Left forelimb (tissue), 1 donor: ENCODE results near the gene BARHL2.
A peak's percentile ranks its signal among the peaks of the same experiment; 100 is the strongest.

Source experiments
- DNase-seq: peaks from one replicate; pipeline ENCODE4 v3.0.0-alpha.2; 2018; ENCODE audit warnings: low spot score

BARHL2 gene

GRCh38 chr1:90710579-90711536, 6.2 kb downstream of the BARHL2 start:
- DNase-seq = no peak

- DNase-seq = no peak
Measured at GRCh38 chr1:90709535-90709934, 7.6 kb downstream of the BARHL2 start.

GRCh38 chr1:90708826-90709225, 8.3 kb downstream of the BARHL2 start:
- no peak for DNase-seq

- DNase-seq = no peak
Measured at GRCh38 chr1:90708236-90708786, 8.8 kb downstream of the BARHL2 start.

- DNase-seq = peak; percentile 77
Measured at GRCh38 chr1:90707363-90707710, 9.8 kb downstream of the BARHL2 start.

GRCh38 chr1:90706437-90707362, 10.4 kb downstream of the BARHL2 start:
- no peak for DNase-seq

- no peak for DNase-seq
Measured at GRCh38 chr1:90705956-90706355, 11.1 kb downstream of the BARHL2 start.

GRCh38 chr1:90704817-90705216, 12.3 kb downstream of the BARHL2 start:
- DNase-seq = no peak

- no peak for DNase-seq
Measured at GRCh38 chr1:90694846-90695245, 22.3 kb downstream of the BARHL2 start.

GRCh38 chr1:90687747-90688146, 29.4 kb downstream of the BARHL2 start:
- DNase-seq = no peak

- DNase-seq = no peak
Measured at GRCh38 chr1:90675161-90675847, 41.8 kb downstream of the BARHL2 start.

- no peak for DNase-seq
Measured at GRCh38 chr1:90671741-90672140, 45.4 kb downstream of the BARHL2 start.

- no peak for DNase-seq
Measured at GRCh38 chr1:90671251-90671650, 45.9 kb downstream of the BARHL2 start.
